Cerebellar nuclear complex (tissue), 1 donor: ENCODE results near the gene KIF3C.
"Not testable (repeated sequence)": the region's sequence is repeated elsewhere in the genome, so short reads cannot be mapped to it uniquely, and the experiment has no call there.

Experiments used
- DNase-seq, 2 experiments: peaks; one replicate each; lab custom pipeline; 2025; lab: John Stamatoyannopoulos, UW

Gene KIF3C

DNA sequence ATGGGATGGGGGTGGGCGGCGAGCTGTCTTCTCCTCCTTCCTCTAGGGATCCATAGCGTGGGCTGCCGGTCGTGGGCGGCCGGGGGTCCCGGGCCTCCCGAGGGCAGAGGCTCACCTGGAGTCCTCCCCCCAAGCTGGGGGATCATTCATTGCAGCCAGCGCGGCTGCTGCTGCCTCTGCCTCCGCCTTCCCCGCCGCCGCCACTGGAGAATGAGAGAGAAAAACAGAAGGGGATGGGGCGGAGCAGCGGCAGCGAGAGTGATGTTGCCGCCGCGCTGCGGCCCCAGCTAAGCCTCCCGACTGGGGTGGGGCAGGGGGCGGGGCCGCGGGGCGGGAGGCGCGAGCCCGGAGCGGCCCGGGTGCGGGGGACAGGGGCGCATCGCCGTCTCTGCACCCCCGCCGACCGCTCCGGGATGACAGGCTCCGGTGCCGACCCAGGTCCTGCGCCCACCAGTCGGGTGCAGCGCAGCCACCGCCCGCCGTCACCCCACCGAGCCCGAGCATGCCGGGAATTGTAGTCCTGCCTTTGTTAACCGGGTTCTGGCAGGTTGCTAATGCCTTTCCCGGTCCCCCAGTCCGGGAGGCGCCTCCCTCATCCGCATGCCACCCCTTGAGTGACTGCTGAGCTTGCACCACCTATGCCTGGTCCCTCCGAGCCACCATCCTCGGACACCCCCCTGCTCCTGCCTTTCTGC, at the start of gene KIF3C:
Gene KIF3C (minus strand): TSS at position 225 of the 695 bp plus-strand sequence. CDS start 580 bp downstream, outside the sequence.
- DNase-seq, result peak; percentile 21 to 51

DNA sequence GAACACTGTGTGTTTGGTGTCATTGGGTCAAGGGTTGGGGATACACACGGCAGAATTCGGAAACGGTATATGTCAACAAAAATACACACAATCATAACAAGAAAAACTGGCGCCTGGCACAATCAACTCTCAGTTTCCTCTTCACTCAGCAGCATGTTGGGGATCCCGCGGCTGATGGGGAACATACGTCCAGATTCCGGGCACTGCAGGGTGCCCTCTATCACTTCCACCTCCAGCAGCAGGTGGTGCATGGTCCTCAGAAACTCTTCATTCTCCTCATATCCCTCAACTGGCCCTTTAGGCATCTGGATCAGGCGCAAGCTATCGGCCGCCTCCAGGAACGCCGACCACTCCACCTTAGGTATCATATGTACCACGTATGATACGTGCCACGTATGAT, 45.8 kb upstream of the KIF3C start:
- not testable (repeated sequence) for DNase-seq

DNA sequence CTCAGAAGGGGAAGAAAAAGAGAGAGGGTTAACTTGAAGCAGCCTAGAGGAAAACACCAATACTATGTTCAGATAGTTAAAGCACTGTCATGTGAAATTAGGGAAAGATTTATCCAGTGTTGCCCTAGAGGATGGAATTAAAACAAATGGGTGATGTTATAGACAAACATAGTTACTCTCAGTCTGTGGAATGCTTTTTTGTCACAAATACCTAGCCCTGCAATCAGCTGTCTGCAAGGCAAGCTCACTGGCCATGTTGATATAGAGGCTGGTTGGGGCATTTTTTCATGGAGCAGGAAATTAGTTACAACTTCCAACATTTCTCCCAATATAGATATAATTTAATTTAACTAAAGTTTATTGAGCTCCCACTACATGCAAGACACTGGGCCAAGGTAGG, 43.2 kb upstream of the KIF3C start:
- no peak for DNase-seq

DNA sequence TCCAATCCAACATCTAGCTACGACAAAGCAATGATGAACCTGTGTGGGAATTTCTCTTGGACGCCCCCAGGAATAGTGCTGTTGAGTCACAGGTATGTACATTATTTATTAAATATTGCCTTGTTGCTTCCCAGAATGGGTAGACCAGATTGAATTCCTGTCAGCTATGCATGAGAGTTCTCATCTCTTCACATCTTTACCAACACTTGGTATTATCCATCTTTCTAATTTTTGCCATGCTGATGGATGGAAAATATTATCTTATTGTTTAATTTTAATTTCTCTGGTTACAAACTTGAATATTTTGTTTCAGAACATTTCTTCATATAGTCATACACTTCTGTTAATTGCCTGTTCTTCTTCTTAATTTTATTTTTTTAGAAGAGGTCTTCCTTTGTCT, 42.0 kb upstream of the KIF3C start:
- no peak for DNase-seq

GRCh38 chr2:26020231-26020640, 37.9 kb upstream of the KIF3C start:
- DNase-seq, result no peak

GRCh38 chr2:26018184-26019055, 36.1 kb upstream of the KIF3C start:
- no peak for DNase-seq

GRCh38 chr2:26017464-26018183, 35.3 kb upstream of the KIF3C start:
- no peak for DNase-seq

DNA sequence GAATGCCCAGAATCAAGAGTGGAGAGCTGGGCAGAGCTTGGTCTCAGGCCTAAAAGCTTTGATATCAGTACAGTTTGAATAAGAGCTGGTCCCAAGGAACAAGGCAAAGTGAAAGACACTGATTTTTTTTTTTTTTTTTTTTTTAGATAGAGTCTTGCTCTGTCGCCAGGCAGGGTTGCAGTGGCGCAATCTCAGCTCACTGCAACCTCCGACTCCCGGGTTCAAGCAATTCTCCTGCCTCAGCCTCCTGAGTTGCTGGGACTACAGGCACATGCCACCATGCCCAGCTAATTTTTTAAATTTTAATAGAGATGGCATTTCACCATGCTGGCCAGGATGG, 34.4 kb upstream of the KIF3C start:
- not testable (repeated sequence) for DNase-seq

DNA sequence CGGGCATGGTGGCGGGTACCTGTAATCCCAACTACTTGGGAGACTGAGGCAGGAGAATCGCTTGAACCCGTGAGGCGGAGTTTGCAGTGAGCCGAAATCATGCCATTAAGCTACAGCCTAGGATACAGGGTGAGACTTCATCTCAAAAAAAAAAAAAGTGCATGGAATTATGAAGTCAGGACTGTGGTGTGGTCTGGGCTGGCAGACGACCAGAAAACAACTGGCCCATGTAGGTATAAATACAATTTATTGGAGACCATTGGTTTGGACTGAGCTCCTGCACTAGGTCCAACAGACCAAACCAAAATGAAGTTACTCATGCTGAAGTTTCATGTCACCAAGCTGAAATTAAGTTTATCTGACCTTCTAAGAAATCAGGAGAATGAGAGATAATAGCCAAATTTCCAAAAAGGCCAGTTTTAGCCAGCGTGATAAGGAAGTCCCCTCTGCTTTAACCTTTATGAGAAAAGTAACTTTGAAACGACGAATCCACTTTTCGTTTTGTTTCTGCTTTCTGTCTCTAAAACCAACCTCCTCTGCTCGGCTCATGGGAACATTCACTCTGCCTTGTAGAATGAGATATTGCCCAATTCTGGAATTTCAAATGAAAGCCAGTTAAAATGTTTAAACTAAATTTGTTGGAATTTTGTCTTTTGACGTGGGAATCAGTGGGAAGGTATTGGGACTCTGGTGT, 33.9 kb upstream of the KIF3C start:
- DNase-seq, result no peak

- DNase-seq, result no peak
These were observed 31.4 kb upstream of the KIF3C start for GRCh38 chr2:26013668-26014067.

- DNase-seq, result no peak
These were observed 29.9 kb upstream of the KIF3C start for GRCh38 chr2:26011990-26012856.

- DNase-seq, result no peak
These were observed 29.3 kb upstream of the KIF3C start for GRCh38 chr2:26011609-26011989.

GRCh38 chr2:26010943-26011342, 28.6 kb upstream of the KIF3C start:
- no peak for DNase-seq

GRCh38 chr2:26009567-26009963, 27.3 kb upstream of the KIF3C start:
- DNase-seq, result no peak

- DNase-seq, result no peak
These were observed 26.7 kb upstream of the KIF3C start for GRCh38 chr2:26008851-26009566.

DNA sequence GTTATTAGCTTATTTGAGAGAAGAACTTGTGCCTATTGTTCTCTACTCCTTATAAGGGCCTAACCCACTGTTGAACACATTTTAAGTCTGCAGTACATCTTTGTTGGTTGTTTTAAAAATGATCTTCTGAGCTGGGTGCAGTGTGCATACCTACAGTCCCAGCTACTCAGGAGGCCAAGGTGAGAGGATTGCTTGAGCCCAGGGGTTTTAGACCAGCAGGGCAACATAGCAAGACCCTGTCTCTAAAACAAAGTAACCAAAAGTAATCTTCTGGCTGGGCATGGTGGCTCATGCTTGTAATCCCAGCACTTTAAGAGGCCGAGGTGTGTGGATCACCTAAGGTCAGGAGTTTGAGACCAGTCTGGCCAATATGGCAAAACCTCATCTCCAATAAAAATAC, 25.8 kb upstream of the KIF3C start:
- no peak for DNase-seq

- no peak for DNase-seq
These were observed 20.5 kb upstream of the KIF3C start for GRCh38 chr2:26002632-26003310.

DNA sequence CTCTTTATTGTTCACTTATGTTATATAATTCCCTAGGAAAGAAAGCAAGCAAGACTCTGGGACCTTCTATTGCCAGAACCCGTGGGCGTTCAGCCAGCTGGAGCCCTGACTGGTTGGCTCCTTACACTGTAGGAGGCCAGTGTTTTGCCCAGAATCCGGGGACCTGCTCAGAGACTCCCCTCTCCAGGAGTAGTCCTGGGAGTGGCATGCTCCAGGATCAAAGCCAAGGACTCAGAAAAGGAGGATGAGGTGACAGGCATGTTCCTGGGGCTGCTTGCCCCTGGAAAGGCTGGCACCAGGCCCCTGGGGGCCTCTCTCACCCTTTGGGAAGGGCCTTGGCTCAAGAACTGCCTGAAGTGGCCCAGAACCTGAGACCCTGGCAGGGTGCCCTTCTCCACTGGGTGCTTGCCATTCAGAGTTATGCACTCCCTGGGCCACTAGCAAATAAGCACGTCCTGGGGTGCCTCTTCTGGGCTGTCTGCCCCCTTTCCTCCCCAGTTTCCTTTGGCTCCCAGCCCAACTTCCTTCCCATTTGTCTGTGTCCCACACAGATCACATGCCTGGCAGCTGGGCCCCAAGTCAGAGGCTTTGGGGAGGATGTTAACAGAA, 19.6 kb upstream of the KIF3C start:
- peak in 1 of 2 experiments; percentile 82 for DNase-seq

- DNase-seq, result no peak
These were observed 18.3 kb upstream of the KIF3C start for GRCh38 chr2:26000561-26001082.
